ENCODE results near the gene ZNF69. TPM values are rescaled to one million over a fixed set of nuclear protein-coding genes. Genes with fewer than 3 reads are reported as not detected.
"Not testable (repeated sequence)": the region's sequence is repeated elsewhere in the genome, so short reads cannot be mapped to it uniquely, and the experiment has no call there.

ZNF69 gene
- 10 to 100 TPM; 14.1 to 20.0 (median 16.7) TPM for total RNA-seq

GRCh38 chr19:11887611-11888531 is at the start of gene ZNF69:
Gene ZNF69, plus strand, starts transcription at chr19:11887782. Its CDS starts 142 bp downstream, at chr19:11887924.
- no peaks in the 10 kb centered on the region for H3K36me3 ChIP-seq
- intact Hi-C loops (cut with DNase I): loop anchor here (10.0 kb wide), 1 partner anchor 257 kb away; the partner anchor contains the start of gene ZNF20
- 0 to 1% methylated on average over 41 to 50 of the region's 56 CpGs for WGBS, 2 donors
- DNase-seq: peak; percentile 96
- H3K4me1 ChIP-seq: peaks cover 3 to 5% of the 10 kb centered on the region in 2 donors
- H3K27ac ChIP-seq: peak within 1 kb of the TSS; percentile 73 to 87 (median 73)
- TF ChIP-seq CTCF (IDR thresholded peaks at IDR 0.05): peak in 3 of 6 experiments; percentile 15 to 22 (median 18)
- TF ChIP-seq POLR2A (IDR thresholded peaks at IDR 0.05): peak; percentile 20 to 88
- H3K9me3 ChIP-seq: no peaks in the 10 kb centered on the region
- H3K4me3 ChIP-seq (replicated peaks in 1 of 3): peak within 1 kb of the TSS; percentile 41 to 56 (median 45)
- H3K27me3 ChIP-seq: no peaks in the 10 kb centered on the region

GRCh38 chr19:11843722-11844121 is 43.9 kb upstream of the ZNF69 start:
- Histone ChIP-seq H3K27me3 (no peaks in the 10 kb centered on the region), H3K9me3 (no peaks in the 10 kb centered on the region), H3K36me3 (no peaks in the 10 kb centered on the region), H3K4me1 (peaks cover 3 to 5% of the 10 kb centered on the region in 2 donors), H3K27ac (no peak overlapping the region), H3K4me3 (replicated peaks in 1 of 3) (no peak overlapping the region)
- 41 to 72% methylated on average over 2 of the region's 2 CpGs for WGBS, 2 donors
- DNase-seq: no peak
- intact Hi-C loops (cut with DNase I): no loop called here
- no peak for TF ChIP-seq CTCF (IDR thresholded peaks at IDR 0.05)
- no peak for TF ChIP-seq POLR2A (IDR thresholded peaks at IDR 0.05)

- H3K4me3 ChIP-seq (replicated peaks in 1 of 3); H3K27ac ChIP-seq; H3K36me3 ChIP-seq; H3K27me3 ChIP-seq; H3K9me3 ChIP-seq; intact Hi-C loops (cut with DNase I); DNase-seq: not testable (repeated sequence)
- H3K4me1 ChIP-seq: peaks cover 12 to 17% of the 10 kb centered on the region in 2 donors
- WGBS, 2 donors: 42 to 60% methylated on average over 5 to 6 of the region's 6 CpGs
Measured at GRCh38 chr19:11847615-11848014, 40.0 kb upstream of the ZNF69 start.

- H3K4me1 ChIP-seq: peaks cover 12 to 17% of the 10 kb centered on the region in 2 donors
- H3K27ac ChIP-seq: no peak overlapping the region
- TF ChIP-seq CTCF (IDR thresholded peaks at IDR 0.05) (no peak), POLR2A (IDR thresholded peaks at IDR 0.05) (no peak)
- 23 to 45% methylated on average over 5 to 11 of the region's 11 CpGs for WGBS, 2 donors
- intact Hi-C loops (cut with DNase I): no loop called here
- no peaks in the 10 kb centered on the region for H3K27me3 ChIP-seq
- H3K36me3 ChIP-seq: no peaks in the 10 kb centered on the region
- DNase-seq: no peak
- H3K9me3 ChIP-seq: no peaks in the 10 kb centered on the region
- peak overlapping the region in 1 of 3 donors; percentile 52 for H3K4me3 ChIP-seq (replicated peaks in 1 of 3)
Measured at GRCh38 chr19:11848200-11848593, 39.4 kb upstream of the ZNF69 start.

DNA sequence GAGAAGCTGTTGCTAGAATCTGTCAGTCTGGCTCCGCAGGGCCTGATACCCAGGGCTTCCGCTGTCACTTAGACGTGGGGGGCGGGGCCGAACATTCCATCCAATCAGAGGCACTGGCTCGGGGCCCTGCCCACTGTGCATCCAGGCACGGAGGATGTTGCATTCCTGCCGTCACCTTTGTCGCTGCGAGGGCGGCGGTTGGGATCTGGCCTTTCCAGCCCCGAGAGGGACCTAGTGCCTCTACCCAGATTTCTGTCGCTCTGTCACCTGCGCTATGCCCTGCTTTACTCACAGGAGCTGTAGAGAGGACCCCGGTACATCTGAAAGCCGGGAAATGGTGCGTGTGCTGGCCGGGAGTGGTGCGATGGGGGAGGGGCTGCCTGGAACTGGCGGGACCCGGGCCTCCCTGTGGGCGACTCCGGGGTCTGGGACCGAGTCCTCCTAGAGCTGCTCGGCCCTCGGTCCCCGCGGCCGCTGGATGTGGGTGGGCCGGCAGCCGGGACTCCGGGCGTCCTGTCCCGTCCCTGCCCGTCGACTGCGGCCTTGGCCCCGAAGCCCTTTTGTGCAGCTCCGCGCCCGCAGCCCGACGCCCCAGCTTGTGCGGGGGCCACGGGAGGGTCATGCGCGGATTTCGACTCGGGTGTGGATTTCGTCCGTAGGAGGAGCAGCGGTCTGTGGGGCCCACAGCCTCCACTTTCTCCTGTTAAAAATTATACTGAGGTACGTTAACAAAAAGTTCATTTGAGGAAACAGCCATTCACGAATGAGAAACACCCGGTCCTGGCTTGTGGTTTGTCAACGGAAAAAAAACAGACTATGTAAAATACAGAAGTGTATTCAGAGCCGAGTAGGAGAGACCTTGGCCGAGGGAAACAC is 38.8 kb upstream of the ZNF69 start, which contains the start of gene ZNF439:
ZNF439 (plus strand) TSS at position 133 of the 876 bp plus-strand sequence; CDS start at position 275, 142 bp downstream.
- intact Hi-C loops (cut with DNase I): no loop called here
- DNase-seq: peak; percentile 98 to 99
- no peak for TF ChIP-seq CTCF (IDR thresholded peaks at IDR 0.05)
- peak in 1 of 2 donors; percentile 74 for TF ChIP-seq POLR2A (IDR thresholded peaks at IDR 0.05)

DNA sequence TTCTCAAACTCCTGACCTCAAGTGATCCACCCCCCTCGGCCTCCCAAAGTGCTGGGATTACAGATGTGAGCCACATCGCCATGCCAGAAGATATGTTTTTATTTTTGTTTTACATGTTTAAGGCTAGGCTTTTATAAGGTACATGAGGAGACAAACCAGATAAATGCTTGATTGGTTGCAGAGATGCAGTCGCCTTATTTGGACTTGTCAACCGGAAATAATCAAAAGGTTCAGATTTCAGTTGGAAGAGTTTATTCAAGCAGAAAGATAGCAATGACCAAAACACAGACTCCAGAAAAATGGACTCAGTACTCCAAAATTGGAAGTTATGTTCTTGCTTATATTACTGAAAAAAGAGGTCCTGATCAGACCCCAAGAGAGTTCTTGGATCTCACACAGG is 37.3 kb upstream of the ZNF69 start:
- DNase-seq; H3K9me3 ChIP-seq; H3K36me3 ChIP-seq; H3K27ac ChIP-seq; H3K27me3 ChIP-seq; intact Hi-C loops (cut with DNase I); H3K4me3 ChIP-seq (replicated peaks in 1 of 3): not testable (repeated sequence)
- peaks cover 12 to 17% of the 10 kb centered on the region in 2 donors for H3K4me1 ChIP-seq
- WGBS, 2 donors: 93 to 95% methylated on average over 4 of the region's 4 CpGs

More for the DNA sequence above, 38.8 kb upstream of the ZNF69 start, which contains the start of gene ZNF439:
- Histone ChIP-seq H3K9me3 (no peaks in the 10 kb centered on the region), H3K27me3 (no peaks in the 10 kb centered on the region), H3K36me3 (no peaks in the 10 kb centered on the region), H3K27ac (peak within 1 kb of the TSS in 1 of 3 donors; percentile 44), H3K4me1 (peaks cover 12 to 17% of the 10 kb centered on the region in 2 donors), H3K4me3 (replicated peaks in 1 of 3) (peak within 1 kb of the TSS; percentile 35 to 52 (median 45))
- whole genome bisulfite sequencing, 2 donors: 1 to 4% methylated on average over 13 to 40 of the region's 59 CpGs

All from thyroid gland (tissue), 4 donors.